OCI-LY1 (cell line): ENCODE results near the gene NIPAL1.

Experiments
- H2AFZ ChIP-seq: fragments of 200-600 bp; sonication (generic), shearing (Covaris generic); 2 replicates; pipeline ENCODE4 v1.6.0; 2014; ENCODE audit warnings: antibody characterized with exemption, mild to moderate bottlenecking, low read length
- H3F3A ChIP-seq: fragments of 200-600 bp; sonication (generic), shearing (Covaris generic); 2 replicates; pipeline ENCODE4 v1.6.0; 2014; ENCODE audit warnings: mild to moderate bottlenecking, antibody characterized with exemption, low read length, moderate library complexity; ENCODE audit not compliant: insufficient read depth
- H3K27ac ChIP-seq: fragments of 200-600 bp; sonication (generic); 2 replicates; pipeline ENCODE4 v1.5.1; 2014; ENCODE audit warnings: low read length, mixed run types, mild to moderate bottlenecking, low read depth; ENCODE audit not compliant: poor library complexity, severe bottlenecking
- H3K27me3 ChIP-seq: fragments of 200-600 bp; sonication (generic); 2 replicates; pipeline ENCODE4 v1.6.0; 2014; ENCODE audit warnings: antibody characterized with exemption, mild to moderate bottlenecking, low read length, moderate library complexity; ENCODE audit not compliant: insufficient read depth
- H3K36me3 ChIP-seq: fragments of 200-600 bp; sonication (generic); 2 replicates; pipeline ENCODE4 v1.6.1; 2014; ENCODE audit warnings: mild to moderate bottlenecking, antibody characterized with exemption, low read length, moderate library complexity, mixed read lengths; ENCODE audit not compliant: insufficient read depth
- H3K4me1 ChIP-seq: fragments of 200-600 bp; sonication (generic); 2 replicates; pipeline ENCODE4 v1.5.1; 2014; ENCODE audit warnings: mild to moderate bottlenecking, low read length, moderate library complexity; ENCODE audit not compliant: insufficient read depth, severe bottlenecking
- H3K4me2 ChIP-seq: fragments of 200-600 bp; sonication (generic), shearing (Covaris generic); 2 replicates; pipeline ENCODE4 v1.6.1; 2014; ENCODE audit warnings: low read length
- H3K4me3 ChIP-seq: fragments of 200-600 bp; sonication (generic); 2 replicates; pipeline ENCODE4 v1.5.1; 2014; ENCODE audit warnings: low read length, low read depth, mild to moderate bottlenecking, mixed read lengths; ENCODE audit not compliant: poor library complexity, severe bottlenecking
- H3K79me2 ChIP-seq: fragments of 200-600 bp; shearing (Covaris generic); 2 replicates; pipeline ENCODE4 v1.6.1; 2016; ENCODE audit warnings: mixed run types, low read length, mixed read lengths; ENCODE audit not compliant: insufficient read depth
- H3K9ac ChIP-seq: fragments of 200-600 bp; sonication (generic), shearing (Covaris generic); 2 replicates; pipeline ENCODE4 v1.6.1; 2014; ENCODE audit warnings: mild to moderate bottlenecking, low read length, mixed read lengths
- H3K9me2 ChIP-seq: fragments of 200-600 bp; sonication (generic), shearing (Covaris generic); 2 replicates; pipeline ENCODE4 v1.6.1; 2014; ENCODE audit warnings: low read depth, mild to moderate bottlenecking, low read length, mixed read lengths
- H3K9me3 ChIP-seq: fragments of 200-600 bp; shearing (Covaris generic); 2 replicates; pipeline ENCODE4 v1.6.1; 2014; ENCODE audit warnings: low read length, mixed read lengths
- H4K20me1 ChIP-seq: fragments of 200-600 bp; sonication (generic), shearing (Covaris generic); 2 replicates; pipeline ENCODE4 v1.6.0; 2016; ENCODE audit warnings: mild to moderate bottlenecking, low read length; ENCODE audit not compliant: insufficient read depth
- EZH2 ChIP-seq: fragments of 200-600 bp; sonication (generic), shearing (Covaris generic); IDR thresholded peaks from 2 replicates; pipeline ENCODE4 v1.8.0; 2017; ENCODE audit warnings: borderline replicate concordance, mixed run types, mild to moderate bottlenecking, antibody characterized with exemption, low read length, moderate library complexity, mixed read lengths
- TF ChIP-seq, protein P1 (sequence below): fragments of 200-600 bp; sonication (generic), shearing (Covaris generic); IDR thresholded peaks from 2 replicates; pipeline ENCODE4 v1.5.1; 2017; ENCODE audit warnings: mild to moderate bottlenecking, antibody characterized with exemption, low read length, moderate library complexity, mixed read lengths

The NIPAL1 gene

DNA sequence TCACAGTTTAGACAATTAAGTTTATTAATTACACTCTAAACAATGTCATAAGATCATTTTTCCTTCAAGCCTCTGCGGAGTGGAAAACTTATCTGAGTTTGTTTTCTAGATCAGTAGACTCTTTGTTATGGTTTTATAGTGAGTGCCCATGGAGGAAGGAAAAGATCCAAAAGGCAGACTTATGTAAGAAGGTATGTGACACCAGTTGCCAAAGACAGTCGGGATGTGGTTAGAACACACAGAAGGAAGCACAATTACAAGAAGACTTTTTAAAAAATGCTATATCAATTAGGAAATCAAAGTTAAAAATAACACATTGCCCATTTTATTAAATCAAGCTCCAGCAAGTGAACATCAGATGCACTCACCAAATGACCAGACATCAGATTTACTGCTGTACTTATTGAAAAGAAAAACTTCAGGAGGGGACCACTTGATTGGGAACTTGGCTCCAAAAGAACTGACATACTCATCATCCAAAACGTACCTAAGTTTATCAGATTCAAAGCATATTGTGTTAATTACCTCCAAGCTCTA, 57.1 kb downstream of the NIPAL1 start:
- Histone ChIP-seq H3K27ac (no peak overlapping the region), H3F3A (no peaks in the 10 kb centered on the region), H3K4me3 (no peak overlapping the region), H3K9me3 (no peaks in the 10 kb centered on the region), H3K9me2 (no peaks in the 10 kb centered on the region), H4K20me1 (no peaks in the 10 kb centered on the region), H3K9ac (no peak overlapping the region), H2AFZ (no peak overlapping the region), H3K4me1 (no peaks in the 10 kb centered on the region), H3K79me2 (no peaks in the 10 kb centered on the region), H3K36me3 (no peaks in the 10 kb centered on the region), H3K27me3 (no peaks in the 10 kb centered on the region), H3K4me2 (no peak overlapping the region)
- no peak for TF ChIP-seq EZH2
- TF ChIP-seq, protein P1, sequence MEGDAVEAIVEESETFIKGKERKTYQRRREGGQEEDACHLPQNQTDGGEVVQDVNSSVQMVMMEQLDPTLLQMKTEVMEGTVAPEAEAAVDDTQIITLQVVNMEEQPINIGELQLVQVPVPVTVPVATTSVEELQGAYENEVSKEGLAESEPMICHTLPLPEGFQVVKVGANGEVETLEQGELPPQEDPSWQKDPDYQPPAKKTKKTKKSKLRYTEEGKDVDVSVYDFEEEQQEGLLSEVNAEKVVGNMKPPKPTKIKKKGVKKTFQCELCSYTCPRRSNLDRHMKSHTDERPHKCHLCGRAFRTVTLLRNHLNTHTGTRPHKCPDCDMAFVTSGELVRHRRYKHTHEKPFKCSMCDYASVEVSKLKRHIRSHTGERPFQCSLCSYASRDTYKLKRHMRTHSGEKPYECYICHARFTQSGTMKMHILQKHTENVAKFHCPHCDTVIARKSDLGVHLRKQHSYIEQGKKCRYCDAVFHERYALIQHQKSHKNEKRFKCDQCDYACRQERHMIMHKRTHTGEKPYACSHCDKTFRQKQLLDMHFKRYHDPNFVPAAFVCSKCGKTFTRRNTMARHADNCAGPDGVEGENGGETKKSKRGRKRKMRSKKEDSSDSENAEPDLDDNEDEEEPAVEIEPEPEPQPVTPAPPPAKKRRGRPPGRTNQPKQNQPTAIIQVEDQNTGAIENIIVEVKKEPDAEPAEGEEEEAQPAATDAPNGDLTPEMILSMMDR, result no peak

DNA sequence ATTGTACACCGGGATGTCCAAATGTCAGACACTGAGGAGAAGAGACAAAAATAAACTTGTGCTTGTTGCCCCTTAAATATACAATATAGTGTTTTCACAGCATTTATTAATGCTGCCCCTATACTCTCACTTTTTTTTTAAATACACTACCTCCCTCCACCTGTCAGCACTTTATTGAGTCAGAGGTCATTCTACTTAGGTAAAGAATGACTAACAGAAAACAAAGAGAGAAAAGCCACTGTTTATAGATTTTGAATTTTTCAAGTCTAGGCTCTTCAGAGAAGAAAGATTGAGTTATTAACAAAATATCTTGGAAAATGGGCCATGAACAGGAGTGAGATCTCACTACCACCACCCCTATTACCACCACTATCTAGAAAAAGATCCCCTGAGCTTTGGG, 58.1 kb downstream of the NIPAL1 start:
- Histone ChIP-seq H4K20me1 (no peaks in the 10 kb centered on the region), H3K4me3 (no peak overlapping the region), H3K27me3 (no peaks in the 10 kb centered on the region), H2AFZ (no peak overlapping the region), H3K4me1 (no peaks in the 10 kb centered on the region), H3K27ac (no peak overlapping the region), H3K9me3 (no peaks in the 10 kb centered on the region), H3K36me3 (no peaks in the 10 kb centered on the region), H3K9me2 (no peaks in the 10 kb centered on the region), H3K4me2 (no peak overlapping the region), H3F3A (no peaks in the 10 kb centered on the region), H3K9ac (no peak overlapping the region), H3K79me2 (no peaks in the 10 kb centered on the region)
- TF ChIP-seq, protein P1, result no peak
- no peak for TF ChIP-seq EZH2

DNA sequence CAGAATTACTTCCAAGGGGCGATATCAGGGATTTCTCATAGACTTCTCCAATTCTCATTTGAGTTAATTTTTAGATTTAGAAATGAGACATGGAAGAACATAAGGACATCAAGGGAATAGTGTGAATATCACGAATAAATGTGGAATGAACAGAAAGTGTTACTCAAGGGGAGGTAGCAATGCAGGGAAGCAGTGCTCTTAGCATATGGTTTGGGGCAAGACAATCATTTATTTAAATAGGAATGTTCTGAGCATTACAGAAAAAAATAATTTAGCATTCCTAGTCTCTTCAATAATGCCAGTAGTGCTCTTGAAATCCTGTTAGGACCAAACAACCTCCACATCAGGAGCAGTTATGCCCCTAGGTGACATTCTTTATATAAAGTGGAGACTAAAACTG, 61.9 kb downstream of the NIPAL1 start:
- Histone ChIP-seq H3K79me2 (no peaks in the 10 kb centered on the region), H2AFZ (no peak overlapping the region)

More for the DNA sequence above, 61.9 kb downstream of the NIPAL1 start:
- no peaks in the 10 kb centered on the region for H3K9me2 ChIP-seq
- no peaks in the 10 kb centered on the region for H3K27me3 ChIP-seq
- H3K4me1 ChIP-seq, result no peaks in the 10 kb centered on the region
- no peaks in the 10 kb centered on the region for H3K9me3 ChIP-seq
- no peak overlapping the region for H3K4me2 ChIP-seq
- H4K20me1 ChIP-seq, result no peaks in the 10 kb centered on the region
- TF ChIP-seq EZH2, result no peak
- TF ChIP-seq, protein P1, result no peak
- H3K9ac ChIP-seq, result no peak overlapping the region
- no peak overlapping the region for H3K4me3 ChIP-seq
- H3K36me3 ChIP-seq, result no peaks in the 10 kb centered on the region
- H3K27ac ChIP-seq, result no peak overlapping the region
- H3F3A ChIP-seq, result no peaks in the 10 kb centered on the region
